Measurements from ENCODE around the gene REC8. TPM values are rescaled to one million over a fixed set of nuclear protein-coding genes. Genes with fewer than 3 reads are reported as not detected.

REC8 gene
- total and polyA plus RNA-seq, 2 of the 13 experiments (the other 11 are each of a cell fraction or from before 2014, with no cell fraction given) = 3.4 to 14.7 TPM

DNA sequence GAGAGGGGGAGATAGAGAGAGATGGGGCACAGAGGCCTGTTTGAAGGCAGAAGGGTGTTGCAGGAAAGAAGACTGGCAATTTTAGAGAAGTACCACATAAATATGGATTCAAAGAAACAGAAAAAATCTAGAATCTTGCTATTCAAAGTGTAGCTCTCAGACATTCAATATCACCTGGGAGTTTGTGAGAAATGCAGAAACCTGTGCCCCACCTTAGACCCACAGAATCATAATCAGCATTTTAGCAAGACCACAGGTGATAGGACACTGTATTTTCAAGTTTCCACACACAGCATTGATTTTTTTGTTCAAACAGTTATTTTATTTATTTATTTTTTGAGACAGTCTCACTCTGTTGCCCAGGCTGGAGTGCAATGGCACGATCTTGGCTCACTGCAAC is 57.0 kb downstream of the REC8 start:
- H3K27me3 ChIP-seq (ENCODE audit: control insufficient read depth in 1 of 2, insufficient read depth in 2 of 2, low read length in 2 of 2) = peaks cover 0 to 4% of the 10 kb centered on the region in 2 experiments; a peak in 1 of 5 replicates
- no peak overlapping the region for H3K9ac ChIP-seq (ENCODE audit: insufficient read depth, low read depth, low read length)
- H3K9me3 ChIP-seq (ENCODE audit: low read length) = no peaks in the 10 kb centered on the region
- ChIA-PET CTCF (ENCODE audit: low intra/inter-chr PET ratio, low total read pairs) (no interaction called here), POLR2A (interaction anchor here (0.7 to 2.4 kb wide), 8 partner anchors 9 to 740 kb away, joined by 3 to 21 read pairs (median 6); partner anchors contain the start of genes CHMP4A, DHRS1, MDP1 and NOP9)
- peaks cover 76% of the 10 kb centered on the region for H3K79me2 ChIP-seq (ENCODE audit: insufficient read depth, low read length)
- in situ Hi-C loops (cut with HindIII; ENCODE audit: extremely low pct_ligation_motif_present, low pct_unique_long_range_greater_than_20kb) (no loop called here), intact Hi-C loops (cut with micrococcal nuclease; ENCODE audit: unreplicated experiment) (no loop called here)
- no TSS peak for BruUV-seq (replicated peaks)
- peaks cover 7% of the 10 kb centered on the region; the same call in 1 of the 2 replicates for H4K20me1 ChIP-seq (ENCODE audit: insufficient read depth, low read length)
- H3K27ac ChIP-seq (ENCODE audit: extremely low read length, insufficient read depth, low read length) = no peak overlapping the region
- no peak overlapping the region for H3K4me3 ChIP-seq (replicated peaks in 1 of 3; ENCODE audit: insufficient read depth in 1 of 3, low read depth in 2 of 3, low read length in 3 of 3)
- DNase-seq (ENCODE audit: low spot score) (no peak), ATAC-seq (no peak), FAIRE-seq (no peak)
- peaks cover 1 to 15% of the 10 kb centered on the region in 2 experiments; a peak in 2 of 5 replicates for H3K36me3 ChIP-seq (replicated peaks in 1 of 2; ENCODE audit: control insufficient read depth in 1 of 2, insufficient read depth in 2 of 2, low read length in 2 of 2)
- peaks cover 40% of the 10 kb centered on the region for H3K4me1 ChIP-seq (ENCODE audit: insufficient read depth, low read length)
- H3K4me2 ChIP-seq (ENCODE audit: low read depth, low read length) = no peak overlapping the region
- WGBS (ENCODE audit: low lambda C conversion rate) = 90% methylated on average over 1 of the region's 1 CpG
- no peak overlapping the region for H2AFZ ChIP-seq (ENCODE audit: low read length)
- TF ChIP-seq SP140L (CRISPR knock-in tag; IDR thresholded peaks at IDR 0.05; ENCODE audit: borderline replicate concordance) (no peak), TOPORS (CRISPR knock-in tag; IDR thresholded peaks at IDR 0.05) (no peak), CENPBD1 (CRISPR knock-in tag; IDR thresholded peaks at IDR 0.05; ENCODE audit: borderline replicate concordance, low read depth) (no peak), ZNF607 (CRISPR knock-in tag; IDR thresholded peaks at IDR 0.05; ENCODE audit: borderline replicate concordance) (no peak), SMAD9 (CRISPR knock-in tag; IDR thresholded peaks at IDR 0.05) (no peak), ZFP36L1 (CRISPR knock-in tag; IDR thresholded peaks at IDR 0.05) (no peak), ZBTB8A (CRISPR knock-in tag; IDR thresholded peaks at IDR 0.05; ENCODE audit: borderline replicate concordance, low read depth) (no peak), NR2C2 (CRISPR knock-in tag; IDR thresholded peaks at IDR 0.05; ENCODE audit: borderline replicate concordance) (no peak), RBFOX2 (IDR thresholded peaks at IDR 0.05; ENCODE audit: low read depth, low read length) (peak; percentile 56), HMGXB3 (CRISPR knock-in tag; IDR thresholded peaks at IDR 0.05; ENCODE audit: borderline replicate concordance) (peak; percentile 81)
- TF ChIP-seq, protein P1, sequence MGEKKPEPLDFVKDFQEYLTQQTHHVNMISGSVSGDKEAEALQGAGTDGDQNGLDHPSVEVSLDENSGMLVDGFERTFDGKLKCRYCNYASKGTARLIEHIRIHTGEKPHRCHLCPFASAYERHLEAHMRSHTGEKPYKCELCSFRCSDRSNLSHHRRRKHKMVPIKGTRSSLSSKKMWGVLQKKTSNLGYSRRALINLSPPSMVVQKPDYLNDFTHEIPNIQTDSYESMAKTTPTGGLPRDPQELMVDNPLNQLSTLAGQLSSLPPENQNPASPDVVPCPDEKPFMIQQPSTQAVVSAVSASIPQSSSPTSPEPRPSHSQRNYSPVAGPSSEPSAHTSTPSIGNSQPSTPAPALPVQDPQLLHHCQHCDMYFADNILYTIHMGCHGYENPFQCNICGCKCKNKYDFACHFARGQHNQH (CRISPR knock-in tag; IDR thresholded peaks at IDR 0.05) = no peak
- TF ChIP-seq, protein P2, sequence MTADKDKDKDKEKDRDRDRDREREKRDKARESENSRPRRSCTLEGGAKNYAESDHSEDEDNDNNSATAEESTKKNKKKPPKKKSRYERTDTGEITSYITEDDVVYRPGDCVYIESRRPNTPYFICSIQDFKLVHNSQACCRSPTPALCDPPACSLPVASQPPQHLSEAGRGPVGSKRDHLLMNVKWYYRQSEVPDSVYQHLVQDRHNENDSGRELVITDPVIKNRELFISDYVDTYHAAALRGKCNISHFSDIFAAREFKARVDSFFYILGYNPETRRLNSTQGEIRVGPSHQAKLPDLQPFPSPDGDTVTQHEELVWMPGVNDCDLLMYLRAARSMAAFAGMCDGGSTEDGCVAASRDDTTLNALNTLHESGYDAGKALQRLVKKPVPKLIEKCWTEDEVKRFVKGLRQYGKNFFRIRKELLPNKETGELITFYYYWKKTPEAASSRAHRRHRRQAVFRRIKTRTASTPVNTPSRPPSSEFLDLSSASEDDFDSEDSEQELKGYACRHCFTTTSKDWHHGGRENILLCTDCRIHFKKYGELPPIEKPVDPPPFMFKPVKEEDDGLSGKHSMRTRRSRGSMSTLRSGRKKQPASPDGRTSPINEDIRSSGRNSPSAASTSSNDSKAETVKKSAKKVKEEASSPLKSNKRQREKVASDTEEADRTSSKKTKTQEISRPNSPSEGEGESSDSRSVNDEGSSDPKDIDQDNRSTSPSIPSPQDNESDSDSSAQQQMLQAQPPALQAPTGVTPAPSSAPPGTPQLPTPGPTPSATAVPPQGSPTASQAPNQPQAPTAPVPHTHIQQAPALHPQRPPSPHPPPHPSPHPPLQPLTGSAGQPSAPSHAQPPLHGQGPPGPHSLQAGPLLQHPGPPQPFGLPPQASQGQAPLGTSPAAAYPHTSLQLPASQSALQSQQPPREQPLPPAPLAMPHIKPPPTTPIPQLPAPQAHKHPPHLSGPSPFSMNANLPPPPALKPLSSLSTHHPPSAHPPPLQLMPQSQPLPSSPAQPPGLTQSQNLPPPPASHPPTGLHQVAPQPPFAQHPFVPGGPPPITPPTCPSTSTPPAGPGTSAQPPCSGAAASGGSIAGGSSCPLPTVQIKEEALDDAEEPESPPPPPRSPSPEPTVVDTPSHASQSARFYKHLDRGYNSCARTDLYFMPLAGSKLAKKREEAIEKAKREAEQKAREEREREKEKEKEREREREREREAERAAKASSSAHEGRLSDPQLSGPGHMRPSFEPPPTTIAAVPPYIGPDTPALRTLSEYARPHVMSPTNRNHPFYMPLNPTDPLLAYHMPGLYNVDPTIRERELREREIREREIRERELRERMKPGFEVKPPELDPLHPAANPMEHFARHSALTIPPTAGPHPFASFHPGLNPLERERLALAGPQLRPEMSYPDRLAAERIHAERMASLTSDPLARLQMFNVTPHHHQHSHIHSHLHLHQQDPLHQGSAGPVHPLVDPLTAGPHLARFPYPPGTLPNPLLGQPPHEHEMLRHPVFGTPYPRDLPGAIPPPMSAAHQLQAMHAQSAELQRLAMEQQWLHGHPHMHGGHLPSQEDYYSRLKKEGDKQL (CRISPR knock-in tag; IDR thresholded peaks at IDR 0.05; ENCODE audit: low read depth) = no peak

All from HepG2 (cell line).